ENCODE measurements around the gene SMYD2. TPM values are rescaled to one million over a fixed set of nuclear protein-coding genes. Genes with fewer than 3 reads are reported as not detected.

SMYD2 gene
- total and polyA plus RNA-seq, 10 of the 15 experiments (the other 5 are each of a cell fraction or from before 2014, with no cell fraction given): 8.3 to 55.7 (median 26.4) TPM

DNA sequence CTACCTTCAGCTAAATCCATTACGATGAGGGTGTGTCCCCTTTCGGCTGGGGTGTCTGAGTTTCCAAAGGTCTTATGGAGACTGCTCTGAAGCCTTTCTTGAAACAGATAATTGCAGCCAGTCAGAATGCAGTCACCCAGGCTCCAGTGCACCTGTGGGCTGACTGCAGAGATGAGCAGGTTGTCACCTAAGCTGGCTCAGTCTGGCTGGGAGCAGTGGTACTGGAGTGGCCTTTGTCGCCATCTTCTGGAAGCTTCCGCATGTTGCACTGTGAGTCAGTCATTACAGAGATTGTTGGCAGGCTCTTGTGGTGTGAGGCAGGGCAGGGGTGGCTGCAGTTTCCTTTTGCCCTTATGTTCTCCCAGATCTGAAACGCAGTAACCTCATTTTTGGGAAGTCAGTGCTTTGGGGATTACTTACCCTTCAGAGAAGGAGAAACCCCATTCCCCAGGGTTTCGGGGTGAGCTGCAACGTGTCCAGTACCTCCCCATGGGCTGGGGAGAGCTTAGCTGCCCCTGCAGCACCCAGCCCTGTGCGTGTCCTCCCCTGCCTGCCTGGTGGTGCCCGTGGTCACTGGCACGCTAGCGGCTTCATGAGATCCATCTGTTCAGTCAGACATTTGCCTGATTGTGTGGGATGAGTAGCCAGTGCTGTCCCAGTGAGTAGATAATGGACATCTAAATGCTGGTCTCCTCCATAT lies 48.0 kb downstream of the SMYD2 start:
- CTCF ChIA-PET: interaction anchor here (0.7 to 17.7 kb wide), 50 partner anchors 9 to 1195 kb away, joined by 3 to 597 read pairs (median 5); no protein-coding TSS in a partner anchor
- POLR2A ChIA-PET: interaction anchor here (0.6 to 1.3 kb wide), 3 partner anchors 56 to 1306 kb away, joined by 3 to 5 read pairs (median 4); no protein-coding TSS in a partner anchor
- H3K9ac ChIP-seq (ENCODE audit: control insufficient read depth, insufficient read depth, low read length): no peak overlapping the region
- TF ChIP-seq ZNF384 (IDR thresholded peaks at IDR 0.05; ENCODE audit: borderline replicate concordance, low read depth, low read length) (no peak), ZNF217 (IDR thresholded peaks at IDR 0.05) (no peak), POLR2AphosphoS2 (IDR thresholded peaks at IDR 0.05; ENCODE audit: low read depth, low read length) (no peak), CBX5 (IDR thresholded peaks at IDR 0.05; ENCODE audit: low read depth) (no peak), RAD21 (IDR thresholded peaks at IDR 0.05; ENCODE audit: insufficient read depth, low read depth, low read length) (peak; percentile 99), MTA2 (IDR thresholded peaks at IDR 0.05; ENCODE audit: low read depth) (no peak), FOXK2 (IDR thresholded peaks at IDR 0.05) (no peak), RELA (IDR thresholded peaks at IDR 0.05; ENCODE audit: borderline replicate concordance, partially characterized antibody) (no peak), STAT1 (conservative IDR thresholded peaks at IDR 0.05) (no peak), HDGF (IDR thresholded peaks at IDR 0.05) (no peak), ESRRA (IDR thresholded peaks at IDR 0.05; ENCODE audit: low read length) (no peak), BCL3 (IDR thresholded peaks at IDR 0.05; ENCODE audit: borderline replicate concordance, insufficient read depth, low read depth, low read length, poor library complexity, severe bottlenecking) (no peak), ZNF687 (IDR thresholded peaks at IDR 0.05) (no peak), NBN (IDR thresholded peaks at IDR 0.05) (no peak), SPI1 (IDR thresholded peaks at IDR 0.05; ENCODE audit: borderline replicate concordance, insufficient read depth, low read depth, low read length) (no peak)

More for the DNA sequence above, 48.0 kb downstream of the SMYD2 start:
- Histone ChIP-seq H3K27ac (ENCODE audit: control insufficient read depth, insufficient read depth) (no peak overlapping the region), H3K4me2 (ENCODE audit: control insufficient read depth, insufficient read depth) (no peak overlapping the region), H3K27me3 (replicated peaks in 1 of 2; ENCODE audit: control insufficient read depth in 2 of 2, insufficient read depth in 2 of 2, low read length in 1 of 2) (no peaks in the 10 kb centered on the region), H3K79me2 (ENCODE audit: control insufficient read depth, insufficient read depth, low read length) (no peaks in the 10 kb centered on the region), H2AFZ (ENCODE audit: control insufficient read depth, low read depth, low read length) (no peak overlapping the region), H3K9me3 (replicated peaks; ENCODE audit: control insufficient read depth, insufficient read depth, low read length) (no peaks in the 10 kb centered on the region), H3K36me3 (ENCODE audit: control insufficient read depth in 2 of 2, insufficient read depth in 2 of 2, low read length in 1 of 2) (peaks cover 0 to 3% of the 10 kb centered on the region in 2 experiments; a peak in 1 of 4 replicates), H3K4me3 (no peak overlapping the region), H3K4me1 (ENCODE audit: control insufficient read depth, insufficient read depth, low read length) (peaks cover 4% of the 10 kb centered on the region; the same call in 1 of the 2 replicates), H4K20me1 (ENCODE audit: control insufficient read depth, insufficient read depth) (no peaks in the 10 kb centered on the region)
- RAD21 ChIA-PET (ENCODE audit: unreplicated experiment): interaction anchor here (0.6 to 10.5 kb wide), 25 partner anchors 9 to 1206 kb away, joined by 3 to 175 read pairs (median 6); partner anchors contain the start of gene CENPF
- FAIRE-seq: peak; percentile 96
- SMC1A ChIA-PET (ENCODE audit: uncharacterized antibody, unreplicated experiment): interaction anchor here (0.6 to 12.2 kb wide), 22 partner anchors 10 to 348 kb away, joined by 3 to 323 read pairs (median 4); no protein-coding TSS in a partner anchor
- no TSS peak for BruUV-seq (replicated peaks)
- intact Hi-C loops (cut with micrococcal nuclease; ENCODE audit: unreplicated experiment) (loop anchor here (1.0 to 5.0 kb wide), 4 partner anchors 68 to 954 kb away; no protein-coding TSS in a partner anchor), in situ Hi-C loops (cut with MboI) (no loop called here)
- peak; percentile 92 for ATAC-seq
- 39% methylated on average over 11 of the region's 11 CpGs for WGBS (ENCODE audit: insufficient coverage, insufficient replicate concordance, low lambda C conversion rate, missing lambda C conversion rate)
- DNase-seq (ENCODE audit: low read depth, low spot score): peak; percentile 26

All from GM12878 (cell line).